Type B pancreatic cell (in vitro differentiated cells): ENCODE data around the gene ANKRD11. TPM values are rescaled to one million over a fixed set of nuclear protein-coding genes. Genes with fewer than 3 reads are reported as not detected.
A peak's percentile ranks its signal among the peaks of the same experiment; 100 is the strongest.

Experiments used
- DNase-seq: peaks from one replicate; pipeline ENCODE4 v3.0.0; 2021; ENCODE audit warnings: mixed read lengths; ENCODE audit not compliant: unreplicated experiment; ENCODE audit errors: extremely low spot score
- H3K27ac Mint-ChIP-seq: 2 replicates; pipeline ENCODE4 v1.8.0; 2021; ENCODE audit warnings: mild to moderate bottlenecking, mixed read lengths
- H3K27me3 Mint-ChIP-seq: 2 replicates; pipeline ENCODE4 v1.8.0; 2021; ENCODE audit warnings: mixed read lengths
- H3K36me3 Mint-ChIP-seq: 2 replicates; pipeline ENCODE4 v1.8.0; 2021; ENCODE audit warnings: mixed read lengths
- H3K4me1 Mint-ChIP-seq: one replicate; pipeline ENCODE4 v1.8.0; 2021; ENCODE audit warnings: mixed read lengths; ENCODE audit not compliant: unreplicated experiment
- H3K4me3 Mint-ChIP-seq: 2 replicates; pipeline ENCODE4 v1.8.0; 2021; ENCODE audit warnings: mild to moderate bottlenecking, mixed read lengths
- H3K9me3 Mint-ChIP-seq: 2 replicates; pipeline ENCODE4 v1.8.0; 2021; ENCODE audit warnings: mixed read lengths
- total RNA-seq: library from RNA; stranded (reverse); gene quantifications from 2 replicates; pipeline ENCODE4 v1.2.1, GENCODE V29; 2021; ENCODE audit warnings: low replicate concordance
- TF ChIP-seq, protein P1 (sequence below): fragments of 200-600 bp; sonication (generic); conservative IDR thresholded peaks from 2 replicates; pipeline ENCODE4 v1.5.0; 2021; ENCODE audit warnings: antibody characterized with exemption, mild to moderate bottlenecking

Gene ANKRD11
- total RNA-seq, 1 donor from 2014 or later = 153 TPM

DNA sequence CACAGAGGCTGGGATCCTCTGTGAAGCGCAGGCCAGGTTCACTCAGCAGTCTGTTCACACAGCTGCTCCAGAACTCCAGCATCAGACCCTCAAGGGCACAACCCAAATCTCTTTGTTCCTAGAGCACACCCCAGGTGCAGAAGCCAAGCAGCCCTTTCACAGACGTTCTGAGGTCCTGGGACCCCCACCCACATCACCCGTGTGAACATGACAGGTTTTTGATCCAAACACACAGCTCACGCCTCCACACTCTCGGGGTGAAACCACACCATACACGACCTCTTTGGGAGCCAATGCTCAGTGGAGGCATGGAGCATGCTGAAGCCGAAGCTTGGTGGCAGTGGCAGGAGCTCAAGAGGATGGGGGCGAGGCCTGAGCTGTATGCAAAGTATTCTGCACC lies 175.5 kb downstream of the ANKRD11 start:
- Mint-ChIP-seq H3K9me3 (no peaks in the 10 kb centered on the region), H3K4me3 (peak overlapping the region; percentile 56), H3K27me3 (no peaks in the 10 kb centered on the region), H3K27ac (peak overlapping the region; percentile 91), H3K36me3 (peaks cover 16% of the 10 kb centered on the region), H3K4me1 (peaks cover 44% of the 10 kb centered on the region)
- DNase-seq = no peak
- TF ChIP-seq, protein P1, sequence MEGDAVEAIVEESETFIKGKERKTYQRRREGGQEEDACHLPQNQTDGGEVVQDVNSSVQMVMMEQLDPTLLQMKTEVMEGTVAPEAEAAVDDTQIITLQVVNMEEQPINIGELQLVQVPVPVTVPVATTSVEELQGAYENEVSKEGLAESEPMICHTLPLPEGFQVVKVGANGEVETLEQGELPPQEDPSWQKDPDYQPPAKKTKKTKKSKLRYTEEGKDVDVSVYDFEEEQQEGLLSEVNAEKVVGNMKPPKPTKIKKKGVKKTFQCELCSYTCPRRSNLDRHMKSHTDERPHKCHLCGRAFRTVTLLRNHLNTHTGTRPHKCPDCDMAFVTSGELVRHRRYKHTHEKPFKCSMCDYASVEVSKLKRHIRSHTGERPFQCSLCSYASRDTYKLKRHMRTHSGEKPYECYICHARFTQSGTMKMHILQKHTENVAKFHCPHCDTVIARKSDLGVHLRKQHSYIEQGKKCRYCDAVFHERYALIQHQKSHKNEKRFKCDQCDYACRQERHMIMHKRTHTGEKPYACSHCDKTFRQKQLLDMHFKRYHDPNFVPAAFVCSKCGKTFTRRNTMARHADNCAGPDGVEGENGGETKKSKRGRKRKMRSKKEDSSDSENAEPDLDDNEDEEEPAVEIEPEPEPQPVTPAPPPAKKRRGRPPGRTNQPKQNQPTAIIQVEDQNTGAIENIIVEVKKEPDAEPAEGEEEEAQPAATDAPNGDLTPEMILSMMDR = no peak

GRCh38 chr16:89314357-89314756 lies 176.0 kb downstream of the ANKRD11 start:
- Mint-ChIP-seq H3K4me1 (peaks cover 43% of the 10 kb centered on the region), H3K9me3 (no peaks in the 10 kb centered on the region), H3K4me3 (peak overlapping the region; percentile 56), H3K27ac (peak overlapping the region; percentile 91), H3K36me3 (peaks cover 16% of the 10 kb centered on the region), H3K27me3 (no peaks in the 10 kb centered on the region)
- TF ChIP-seq, protein P1 = no peak
- no peak for DNase-seq

DNA sequence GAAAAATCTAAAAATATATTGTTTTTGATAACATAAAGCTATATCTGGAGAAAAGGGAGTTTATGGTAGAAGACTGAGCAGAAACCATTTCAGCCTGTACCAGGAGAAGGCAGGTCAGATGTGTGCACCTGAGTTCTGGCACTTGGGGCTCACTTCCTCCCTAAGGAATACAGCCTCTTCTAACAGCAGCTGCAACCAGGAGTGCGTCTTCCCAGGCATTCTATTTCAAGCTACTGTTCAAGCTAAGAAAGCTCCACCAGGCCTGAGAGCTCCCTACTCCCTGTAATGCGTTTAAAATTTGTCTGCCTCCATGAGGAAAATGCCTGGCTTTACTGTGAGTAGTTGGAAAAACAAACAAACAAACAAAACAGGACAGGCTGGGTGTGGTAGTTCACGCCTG lies 176.8 kb downstream of the ANKRD11 start:
- Mint-ChIP-seq H3K36me3 (peaks cover 15% of the 10 kb centered on the region), H3K4me1 (peaks cover 39% of the 10 kb centered on the region), H3K4me3 (peak overlapping the region; percentile 56), H3K27ac (peak overlapping the region; percentile 91), H3K9me3 (no peaks in the 10 kb centered on the region), H3K27me3 (no peaks in the 10 kb centered on the region)
- DNase-seq = no peak
- TF ChIP-seq, protein P1 = no peak

GRCh38 chr16:89312598-89313299 lies 177.6 kb downstream of the ANKRD11 start:
- Mint-ChIP-seq H3K9me3 (no peaks in the 10 kb centered on the region), H3K27me3 (no peaks in the 10 kb centered on the region), H3K4me1 (peaks cover 32% of the 10 kb centered on the region), H3K4me3 (no peak overlapping the region), H3K36me3 (peaks cover 9% of the 10 kb centered on the region), H3K27ac (peak overlapping the region; percentile 81)
- TF ChIP-seq, protein P1 = no peak
- no peak for DNase-seq

DNA sequence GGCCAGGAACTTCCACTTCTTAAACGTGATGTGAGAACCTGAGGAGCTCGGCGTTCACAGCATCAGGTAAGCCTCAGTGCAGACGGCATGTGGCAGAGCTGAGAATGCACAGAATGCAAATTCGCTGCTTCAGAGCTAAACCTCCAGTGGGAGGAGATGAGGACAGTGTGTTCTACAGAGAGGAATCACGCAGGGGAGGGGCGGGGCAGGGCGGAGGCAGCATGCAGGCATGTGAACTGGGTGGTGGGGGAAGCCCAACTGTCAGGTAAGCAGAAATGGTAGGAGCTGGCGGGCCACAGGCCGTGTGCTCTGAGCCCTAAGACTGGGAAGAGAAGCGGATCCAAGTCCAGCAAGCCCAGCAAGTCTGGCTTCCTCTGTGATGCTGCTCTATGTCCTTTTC lies 178.2 kb downstream of the ANKRD11 start:
- H3K27me3 Mint-ChIP-seq = no peaks in the 10 kb centered on the region
- no peaks in the 10 kb centered on the region for H3K9me3 Mint-ChIP-seq
- peaks cover 31% of the 10 kb centered on the region for H3K4me1 Mint-ChIP-seq
- peak overlapping the region; percentile 81 for H3K27ac Mint-ChIP-seq
- TF ChIP-seq, protein P1 = no peak
- peaks cover 9% of the 10 kb centered on the region for H3K36me3 Mint-ChIP-seq
- no peak for DNase-seq
- no peak overlapping the region for H3K4me3 Mint-ChIP-seq
